HUDEP-2 (cell line): ENCODE data around the gene METTL22.

ENCODE experiments used
- DNase-seq, 76 experiments: peaks; one replicate each; lab custom pipeline; 2025; ENCODE audit not compliant: unreplicated experiment in 76 of 76; lab: John Stamatoyannopoulos, UW

METTL22 gene

GRCh38 chr16:8683640-8684039 lies 62.1 kb downstream of the METTL22 start:
- peak in 2 of 76 experiments; percentile 2 to 19 for DNase-seq

GRCh38 chr16:8685617-8686016 lies 64.1 kb downstream of the METTL22 start:
- no peak for DNase-seq

GRCh38 chr16:8686031-8686621 lies 64.6 kb downstream of the METTL22 start:
- no peak for DNase-seq

GRCh38 chr16:8686879-8687278 lies 65.4 kb downstream of the METTL22 start:
- DNase-seq: no peak

- DNase-seq: no peak
Measured at GRCh38 chr16:8689686-8690085, 68.2 kb downstream of the METTL22 start.

GRCh38 chr16:8691728-8692127 lies 70.2 kb downstream of the METTL22 start:
- no peak for DNase-seq

GRCh38 chr16:8694795-8695728 lies 73.6 kb downstream of the METTL22 start:
- DNase-seq: no peak

- DNase-seq: no peak
Measured at GRCh38 chr16:8696880-8697279, 75.4 kb downstream of the METTL22 start.

GRCh38 chr16:8697965-8698364 lies 76.5 kb downstream of the METTL22 start:
- no peak for DNase-seq
